Nephron (organoid): ENCODE results near the gene ZNF407.

ENCODE experiments used
- H3K27ac Mint-ChIP-seq, 3 experiments: 2 replicates each; pipeline ENCODE4 v1.8.0; 2020; ENCODE audit warnings: mixed read lengths in 3 of 3, mild to moderate bottlenecking in 2 of 3, moderate library complexity in 1 of 3
- H3K27me3 Mint-ChIP-seq: 2 replicates; pipeline ENCODE4 v1.8.0; 2021; ENCODE audit warnings: low read depth, mild to moderate bottlenecking, moderate library complexity, mixed read lengths
- H3K36me3 Mint-ChIP-seq: 2 replicates; pipeline ENCODE4 v1.8.0; 2020; ENCODE audit warnings: low read depth, mixed read lengths
- H3K4me1 Mint-ChIP-seq: 2 replicates; pipeline ENCODE4 v1.8.0; 2020; ENCODE audit warnings: mixed read lengths
- H3K4me3 Mint-ChIP-seq, 3 experiments: 2 replicates each; pipeline ENCODE4 v1.8.0; 2020; ENCODE audit warnings: mild to moderate bottlenecking in 3 of 3, mixed read lengths in 3 of 3, moderate library complexity in 2 of 3
- H3K9me3 Mint-ChIP-seq: 2 replicates; pipeline ENCODE4 v1.8.0; 2020; ENCODE audit warnings: mixed read lengths
- CTCF ChIP-seq, 3 experiments: fragments of 200-600 bp; sonication (generic); IDR thresholded peaks; one replicate each; pipeline ENCODE4 v1.5.0; 2021; ENCODE audit warnings: antibody characterized with exemption in 3 of 3; ENCODE audit not compliant: unreplicated experiment in 3 of 3

Gene ZNF407

GRCh38 chr18:74788657-74789056 lies 191.0 kb downstream of the ZNF407 start:
- H3K27ac Mint-ChIP-seq: no peak overlapping the region
- H3K9me3 Mint-ChIP-seq: no peaks in the 10 kb centered on the region
- H3K27me3 Mint-ChIP-seq: no peaks in the 10 kb centered on the region
- TF ChIP-seq CTCF (IDR thresholded peaks at IDR 0.05; ENCODE audit: unreplicated experiment in 3 of 3): no peak
- no peaks in the 10 kb centered on the region for H3K4me1 Mint-ChIP-seq
- peaks cover 5% of the 10 kb centered on the region for H3K36me3 Mint-ChIP-seq
- H3K4me3 Mint-ChIP-seq: no peak overlapping the region

- Mint-ChIP-seq H3K36me3 (peaks cover 5% of the 10 kb centered on the region), H3K4me3 (no peak overlapping the region), H3K27me3 (no peaks in the 10 kb centered on the region), H3K9me3 (no peaks in the 10 kb centered on the region), H3K27ac (no peak overlapping the region), H3K4me1 (no peaks in the 10 kb centered on the region)
- no peak for TF ChIP-seq CTCF (IDR thresholded peaks at IDR 0.05; ENCODE audit: unreplicated experiment in 3 of 3)
Measured at GRCh38 chr18:74789078-74789477, 191.4 kb downstream of the ZNF407 start.

- TF ChIP-seq CTCF (IDR thresholded peaks at IDR 0.05; ENCODE audit: unreplicated experiment in 3 of 3): no peak
- H3K4me1 Mint-ChIP-seq: no peaks in the 10 kb centered on the region
- H3K4me3 Mint-ChIP-seq: no peak overlapping the region
- no peaks in the 10 kb centered on the region for H3K9me3 Mint-ChIP-seq
- H3K36me3 Mint-ChIP-seq: peaks cover 5% of the 10 kb centered on the region
- no peaks in the 10 kb centered on the region for H3K27me3 Mint-ChIP-seq
- no peak overlapping the region for H3K27ac Mint-ChIP-seq
Measured at GRCh38 chr18:74790451-74790850, 192.8 kb downstream of the ZNF407 start.

GRCh38 chr18:74791501-74792194 lies 194.0 kb downstream of the ZNF407 start:
- Mint-ChIP-seq H3K4me1 (peaks cover 10% of the 10 kb centered on the region), H3K9me3 (no peaks in the 10 kb centered on the region), H3K27ac (no peak overlapping the region), H3K27me3 (no peaks in the 10 kb centered on the region), H3K36me3 (peaks cover 5% of the 10 kb centered on the region), H3K4me3 (no peak overlapping the region)
- TF ChIP-seq CTCF (IDR thresholded peaks at IDR 0.05; ENCODE audit: unreplicated experiment in 3 of 3): no peak

GRCh38 chr18:74793746-74794145 lies 196.1 kb downstream of the ZNF407 start:
- Mint-ChIP-seq H3K9me3 (no peaks in the 10 kb centered on the region), H3K36me3 (no peaks in the 10 kb centered on the region), H3K4me3 (no peak overlapping the region), H3K27ac (no peak overlapping the region), H3K27me3 (no peaks in the 10 kb centered on the region), H3K4me1 (peaks cover 30% of the 10 kb centered on the region)
- TF ChIP-seq CTCF (IDR thresholded peaks at IDR 0.05; ENCODE audit: unreplicated experiment in 3 of 3): no peak

- Mint-ChIP-seq H3K27ac (no peak overlapping the region), H3K36me3 (no peaks in the 10 kb centered on the region), H3K27me3 (no peaks in the 10 kb centered on the region), H3K4me1 (peaks cover 30% of the 10 kb centered on the region), H3K9me3 (no peaks in the 10 kb centered on the region), H3K4me3 (no peak overlapping the region)
- no peak for TF ChIP-seq CTCF (IDR thresholded peaks at IDR 0.05; ENCODE audit: unreplicated experiment in 3 of 3)
Measured at GRCh38 chr18:74795751-74796150, 198.1 kb downstream of the ZNF407 start.
